ENCODE measurements around the gene NAALADL2. TPM values are rescaled to one million over a fixed set of nuclear protein-coding genes. Genes with fewer than 3 reads are reported as not detected.

Gene NAALADL2
- total RNA-seq, 1 donor from 2014 or later: 34.2 TPM

GRCh38 chr3:175307642-175308041 is 448.5 kb downstream of the NAALADL2 start:
- DNase-seq (ENCODE audit: low spot score): no peak

- DNase-seq (ENCODE audit: low spot score): no peak
Observed at GRCh38 chr3:175308097-175308496, 449.0 kb downstream of the NAALADL2 start.

GRCh38 chr3:175310046-175310445 is 450.9 kb downstream of the NAALADL2 start:
- DNase-seq (ENCODE audit: low spot score): no peak

- no peak for DNase-seq (ENCODE audit: low spot score)
Observed at GRCh38 chr3:175311404-175311803, 452.3 kb downstream of the NAALADL2 start.

- DNase-seq (ENCODE audit: low spot score): no peak
Observed at GRCh38 chr3:175311946-175312345, 452.8 kb downstream of the NAALADL2 start.

- DNase-seq (ENCODE audit: low spot score): no peak
Observed at GRCh38 chr3:175312791-175313190, 453.7 kb downstream of the NAALADL2 start.

- no peak for DNase-seq (ENCODE audit: low spot score)
Observed at GRCh38 chr3:175316799-175317198, 457.7 kb downstream of the NAALADL2 start.

GRCh38 chr3:175325440-175325839 is 466.3 kb downstream of the NAALADL2 start:
- DNase-seq (ENCODE audit: low spot score): no peak

- DNase-seq (ENCODE audit: low spot score): no peak
Observed at GRCh38 chr3:175326041-175326440, 466.9 kb downstream of the NAALADL2 start.

- DNase-seq (ENCODE audit: low spot score): no peak
Observed at GRCh38 chr3:175329373-175329772, 470.2 kb downstream of the NAALADL2 start.

GRCh38 chr3:175335229-175335628 is 476.1 kb downstream of the NAALADL2 start:
- no peak for DNase-seq (ENCODE audit: low spot score)

- peak; percentile 27 for DNase-seq (ENCODE audit: low spot score)
Observed at GRCh38 chr3:175336406-175337133, 477.4 kb downstream of the NAALADL2 start.

- no peak for DNase-seq (ENCODE audit: low spot score)
Observed at GRCh38 chr3:175337631-175338030, 478.5 kb downstream of the NAALADL2 start.

- DNase-seq (ENCODE audit: low spot score): peak; percentile 20
Observed at GRCh38 chr3:175338775-175339535, 479.8 kb downstream of the NAALADL2 start.

- DNase-seq (ENCODE audit: low spot score): no peak
Observed at GRCh38 chr3:175340338-175341015, 481.3 kb downstream of the NAALADL2 start.

- DNase-seq (ENCODE audit: low spot score): no peak
Observed at GRCh38 chr3:175342196-175342595, 483.1 kb downstream of the NAALADL2 start.

- DNase-seq (ENCODE audit: low spot score): no peak
Observed at GRCh38 chr3:175343946-175344345, 484.8 kb downstream of the NAALADL2 start.

GRCh38 chr3:175346573-175347356 is 487.6 kb downstream of the NAALADL2 start:
- peak; percentile 69 for DNase-seq (ENCODE audit: low spot score)

- no peak for DNase-seq (ENCODE audit: low spot score)
Observed at GRCh38 chr3:175349168-175349567, 490.0 kb downstream of the NAALADL2 start.

- no peak for DNase-seq (ENCODE audit: low spot score)
Observed at GRCh38 chr3:175355801-175356335, 496.7 kb downstream of the NAALADL2 start.

- no peak for DNase-seq (ENCODE audit: low spot score)
Observed at GRCh38 chr3:175356899-175357324, 497.8 kb downstream of the NAALADL2 start.
